PFSK-1 (cell line): ENCODE measurements around the gene OMP.

Experiments used
- FOXP2 ChIP-seq: optimal IDR thresholded peaks from 2 replicates; pipeline ENCODE3; 2011; ENCODE audit warnings: borderline replicate concordance, control low read depth, inconsistent platforms; ENCODE audit not compliant: insufficient read depth; ENCODE audit errors: extremely low read length, extremely low read depth
- POLR2AphosphoS5 ChIP-seq: IDR thresholded peaks from 2 replicates; pipeline ENCODE4 v1.6.1; 2012; ENCODE audit warnings: low read depth, mild to moderate bottlenecking, control low read depth, low read length, moderate library complexity
- REST ChIP-seq, 2 experiments: IDR thresholded peaks; 2 replicates each; pipeline versions ENCODE4 v1.6.1 to v1.8.0; 2011 to 2012; ENCODE audit warnings: low read depth in 2 of 2, low read length in 2 of 2, control low read depth in 1 of 2, inconsistent platforms in 1 of 2, mild to moderate bottlenecking in 1 of 2, moderate library complexity in 1 of 2; ENCODE audit not compliant: insufficient read depth in 1 of 2
- SIN3A ChIP-seq: IDR thresholded peaks from 2 replicates; pipeline ENCODE4 v1.6.1; 2012; ENCODE audit warnings: mild to moderate bottlenecking, low read length, moderate library complexity, borderline replicate concordance; ENCODE audit not compliant: insufficient read depth
- TAF1 ChIP-seq: IDR thresholded peaks from 2 replicates; pipeline ENCODE4 v1.6.1; 2012; ENCODE audit warnings: low read length, control low read depth, borderline replicate concordance; ENCODE audit not compliant: insufficient read depth

Gene OMP

GRCh38 chr11:77151804-77152509 is 49.3 kb downstream of the OMP start:
- TF ChIP-seq REST (IDR thresholded peaks at IDR 0.05; ENCODE audit: insufficient read depth in 1 of 2, low read depth in 2 of 2, low read length in 2 of 2) (no peak), TAF1 (no peak), SIN3A (no peak), POLR2AphosphoS5 (no peak), FOXP2 (no peak)

- TF ChIP-seq POLR2AphosphoS5 (no peak), REST (IDR thresholded peaks at IDR 0.05; ENCODE audit: insufficient read depth in 1 of 2, low read depth in 2 of 2, low read length in 2 of 2) (no peak), SIN3A (no peak), FOXP2 (no peak), TAF1 (no peak)
Measured at GRCh38 chr11:77152846-77153245, 50.2 kb downstream of the OMP start.
